Lower leg skin (tissue), 3 donors: ENCODE results near the gene DNTTIP2.

ENCODE experiments used
- CTCF ChIP-seq, 3 donors: fragments of 450-650 bp; IDR thresholded peaks; one replicate each; pipeline ENCODE4 v1.5.1; 2016; ENCODE audit warnings: antibody characterized with exemption in 3 of 3, mild to moderate bottlenecking in 3 of 3, moderate library complexity in 2 of 3
- POLR2A ChIP-seq, 2 donors: fragments of 450-650 bp; IDR thresholded peaks; one replicate each; pipeline ENCODE4 v1.6.1; 2016 to 2017; ENCODE audit warnings: antibody characterized with exemption in 2 of 2, mild to moderate bottlenecking in 1 of 2, moderate library complexity in 1 of 2

- TF ChIP-seq CTCF (IDR thresholded peaks at IDR 0.05) (no peak), POLR2A (IDR thresholded peaks at IDR 0.05) (no peak)
These were observed 9.9 kb upstream of the DNTTIP2 start for GRCh38 chr1:93888900-93889299.
